Endometrial microvascular endothelial cells (primary cell): ENCODE results near the gene LCP1. TPM values are rescaled to one million over a fixed set of nuclear protein-coding genes. Genes with fewer than 3 reads are reported as not detected.
"Not testable (repeated sequence)": the region's sequence is repeated elsewhere in the genome, so short reads cannot be mapped to it uniquely, and the experiment has no call there.

ENCODE experiments used
- in situ Hi-C: cut with HindIII; loops from 2 replicates; pipeline ENCODE4 v1.10.0; 2017; ENCODE audit warnings: low sequenced_read_pairs, low pct_unique_long_range_greater_than_20kb; ENCODE audit errors: inconsistent ontology term
- total RNA-seq: library from RNA; depleted of rRNA; stranded (reverse); fragments of >200 nt; gene quantifications from one replicate; pipeline ENCODE4 v1.2.3, GENCODE V29; 2015; ENCODE audit errors: inconsistent ontology term

The LCP1 gene
- total RNA-seq, 1 donor from 2014 or later: 4.6 TPM

GRCh38 chr13:46166224-46166584, 15.8 kb downstream of the LCP1 start:
- in situ Hi-C loops: no loop called here

GRCh38 chr13:46165485-46166223, 16.3 kb downstream of the LCP1 start:
- in situ Hi-C loops: no loop called here

GRCh38 chr13:46164661-46165060, 17.3 kb downstream of the LCP1 start:
- in situ Hi-C loops: no loop called here

GRCh38 chr13:46162741-46163140, 19.2 kb downstream of the LCP1 start:
- in situ Hi-C loops: not testable (repeated sequence)

GRCh38 chr13:46160471-46161066, 21.4 kb downstream of the LCP1 start:
- in situ Hi-C loops: no loop called here

- in situ Hi-C loops: no loop called here
Observed at GRCh38 chr13:46160065-46160464, 21.9 kb downstream of the LCP1 start.

GRCh38 chr13:46158983-46159382, 23.0 kb downstream of the LCP1 start:
- in situ Hi-C loops: no loop called here

GRCh38 chr13:46158222-46158621, 23.8 kb downstream of the LCP1 start:
- in situ Hi-C loops: no loop called here

GRCh38 chr13:46154136-46154801, 27.7 kb downstream of the LCP1 start:
- in situ Hi-C loops: no loop called here

GRCh38 chr13:46152627-46153328, 29.2 kb downstream of the LCP1 start:
- in situ Hi-C loops: no loop called here

- in situ Hi-C loops: no loop called here
Observed at GRCh38 chr13:46150134-46150693, 31.8 kb downstream of the LCP1 start.

- in situ Hi-C loops: no loop called here
Observed at GRCh38 chr13:46149272-46150133, 32.5 kb downstream of the LCP1 start.

- in situ Hi-C loops: no loop called here
Observed at GRCh38 chr13:46146898-46147297, 35.1 kb downstream of the LCP1 start.

GRCh38 chr13:46145950-46146349, 36.0 kb downstream of the LCP1 start:
- in situ Hi-C loops: no loop called here

GRCh38 chr13:46145135-46145534, 36.8 kb downstream of the LCP1 start:
- in situ Hi-C loops: no loop called here

GRCh38 chr13:46143184-46143701, 38.7 kb downstream of the LCP1 start:
- in situ Hi-C loops: no loop called here

GRCh38 chr13:46142776-46143175, 39.2 kb downstream of the LCP1 start:
- in situ Hi-C loops: no loop called here

- in situ Hi-C loops: no loop called here
Observed at GRCh38 chr13:46140044-46140443, 41.9 kb downstream of the LCP1 start.
